WTC11 (cell line): ENCODE measurements around the gene CANX. TPM values are rescaled to one million over a fixed set of nuclear protein-coding genes. Genes with fewer than 3 reads are reported as not detected.

Source experiments
- ATAC-seq: fragments of 200-7000 bp; cut with Tn5 transposase; 2 replicates; pipeline ENCODE4 v1.10.0; 2021; ENCODE audit warnings: mild to moderate bottlenecking, moderate library complexity
- CTCF ChIA-PET: fragments of 300-600 bp; sonication (Branson Sonifier 250); formaldehyde crosslinking; loops from one replicate; lab custom pipeline; 2021; ENCODE audit warnings: antibody characterized with exemption; lab: Charles Lee
- POLR2A ChIA-PET: fragments of 350-600 bp; sonication (Branson Sonifier 250); formaldehyde crosslinking; loops from one replicate; lab custom pipeline; 2021; ENCODE audit warnings: antibody characterized with exemption; lab: Charles Lee
- DNase-seq: peaks from one replicate; pipeline ENCODE4 v3.0.0; 2021; ENCODE audit warnings: low spot score
- H3K27ac Mint-ChIP-seq: 2 replicates; pipeline ENCODE4 v1.8.0; 2021; ENCODE audit warnings: mixed read lengths
- H3K27me3 Mint-ChIP-seq: 2 replicates; pipeline ENCODE4 v1.8.0; 2021; ENCODE audit warnings: low read depth, mild to moderate bottlenecking, moderate library complexity, mixed read lengths
- H3K36me3 Mint-ChIP-seq: 2 replicates; pipeline ENCODE4 v1.8.0; 2021; ENCODE audit warnings: mixed read lengths
- H3K4me1 Mint-ChIP-seq: 2 replicates; pipeline ENCODE4 v1.8.0; 2022; ENCODE audit warnings: mixed read lengths
- H3K4me3 Mint-ChIP-seq: 2 replicates; pipeline ENCODE4 v1.8.0; 2021; ENCODE audit warnings: mild to moderate bottlenecking, moderate library complexity, mixed read lengths
- H3K9me3 Mint-ChIP-seq: 2 replicates; pipeline ENCODE4 v1.8.0; 2021; ENCODE audit warnings: mixed read lengths
- ATF1 ChIP-seq: sonication (generic); formaldehyde crosslinking; IDR thresholded peaks from 2 replicates; pipeline ENCODE4 v1.8.1; 2023; ENCODE audit warnings: mild to moderate bottlenecking, moderate library complexity, missing genetic modification reagents
- CTCF ChIP-seq: fragments of 200-600 bp; IDR thresholded peaks from 2 replicates; pipeline ENCODE4 v1.8.0; 2022; ENCODE audit warnings: antibody characterized with exemption
- E2F1 ChIP-seq: sonication (generic); formaldehyde crosslinking; IDR thresholded peaks from 2 replicates; pipeline ENCODE4 v1.8.0; 2022; ENCODE audit warnings: mild to moderate bottlenecking, missing genetic modification reagents
- ERG ChIP-seq: fragments of 250-450 bp; sonication (Bioruptor Pico); IDR thresholded peaks from 2 replicates; pipeline ENCODE4 v1.8.0; 2021; ENCODE audit warnings: mild to moderate bottlenecking
- FOXP4 ChIP-seq: sonication (generic); formaldehyde crosslinking; IDR thresholded peaks from 2 replicates; pipeline ENCODE4 v1.8.0; 2022; ENCODE audit warnings: mild to moderate bottlenecking, missing genetic modification reagents
- MLX ChIP-seq: sonication (generic); formaldehyde crosslinking; IDR thresholded peaks from 2 replicates; pipeline ENCODE4 v1.8.1; 2023; ENCODE audit warnings: mild to moderate bottlenecking, missing genetic modification reagents, moderate library complexity
- PRDM15 ChIP-seq: sonication (generic); formaldehyde crosslinking; IDR thresholded peaks from 2 replicates; pipeline ENCODE4 v1.8.0; 2022; ENCODE audit warnings: missing genetic modification reagents
- PRRX2 ChIP-seq: fragments of 250-450 bp; sonication (Bioruptor Pico); IDR thresholded peaks from 2 replicates; pipeline ENCODE4 v1.8.0; 2021; ENCODE audit warnings: mild to moderate bottlenecking
- RORB ChIP-seq: fragments of 250-450 bp; sonication (Bioruptor Pico); IDR thresholded peaks from 2 replicates; pipeline ENCODE4 v1.9.0; 2021; ENCODE audit warnings: mild to moderate bottlenecking
- SMAD3 ChIP-seq: sonication (generic); formaldehyde crosslinking; IDR thresholded peaks from 2 replicates; pipeline ENCODE4 v1.8.0; 2022; ENCODE audit warnings: missing genetic modification reagents, mild to moderate bottlenecking, borderline replicate concordance
- ZNF121 ChIP-seq: sonication (generic); formaldehyde crosslinking; IDR thresholded peaks from 2 replicates; pipeline ENCODE4 v1.8.0; 2023; ENCODE audit warnings: missing genetic modification reagents
- ZNF281 ChIP-seq: sonication (generic); formaldehyde crosslinking; IDR thresholded peaks from 2 replicates; pipeline ENCODE4 v1.8.0; 2023; ENCODE audit warnings: mild to moderate bottlenecking, missing genetic modification reagents
- ZNF512 ChIP-seq: sonication (generic); formaldehyde crosslinking; IDR thresholded peaks from 2 replicates; pipeline ENCODE4 v1.8.1; 2022; ENCODE audit warnings: missing genetic modification reagents, borderline replicate concordance
- ZSCAN18 ChIP-seq: fragments of 250-450 bp; sonication (Bioruptor Pico); IDR thresholded peaks from 2 replicates; pipeline ENCODE4 v2.1.2; 2022; ENCODE audit warnings: mild to moderate bottlenecking, moderate library complexity
- total RNA-seq: library from RNA; stranded (reverse); gene quantifications from 3 replicates; pipeline ENCODE4 v1.2.3, GENCODE V29; 2021

The CANX gene
- total RNA-seq, 1 experiment from 2014 or later = 611 TPM

GRCh38 chr5:179777909-179778308, 79.1 kb downstream of the CANX start:
- CTCF ChIA-PET = interaction anchor here (0.6 to 0.8 kb wide), 2 partner anchors 15 to 18 kb away, joined by 3 read pairs; no protein-coding TSS in a partner anchor
- Mint-ChIP-seq H3K9me3 (no peaks in the 10 kb centered on the region), H3K4me1 (no peaks in the 10 kb centered on the region), H3K27me3 (no peaks in the 10 kb centered on the region), H3K4me3 (no peak overlapping the region), H3K27ac (no peak overlapping the region)
- POLR2A ChIA-PET = no interaction called here
- ATAC-seq (no peak), DNase-seq (no peak)
- TF ChIP-seq ZNF512 (CRISPR knock-in tag) (no peak), E2F1 (CRISPR knock-in tag) (no peak), FOXP4 (no peak), CTCF (no peak), ZNF281 (CRISPR knock-in tag) (no peak), RORB (no peak), ZSCAN18 (CRISPR knock-in tag) (no peak), PRRX2 (CRISPR knock-in tag) (no peak), ZNF121 (CRISPR knock-in tag) (no peak), ATF1 (CRISPR knock-in tag) (no peak), SMAD3 (CRISPR knock-in tag) (no peak)
- TF ChIP-seq, all 79 proteins: peak for 0
- peaks cover 37% of the 10 kb centered on the region for H3K36me3 Mint-ChIP-seq

GRCh38 chr5:179778591-179778990, 79.8 kb downstream of the CANX start:
- POLR2A ChIA-PET = no interaction called here
- Mint-ChIP-seq H3K4me1 (no peaks in the 10 kb centered on the region), H3K36me3 (peaks cover 30% of the 10 kb centered on the region), H3K9me3 (no peaks in the 10 kb centered on the region), H3K4me3 (no peak overlapping the region), H3K27me3 (no peaks in the 10 kb centered on the region), H3K27ac (no peak overlapping the region)
- DNase-seq (no peak), ATAC-seq (no peak)
- CTCF ChIA-PET = no interaction called here
- no peak for TF ChIP-seq ATF1 (CRISPR knock-in tag)
- no peak for TF ChIP-seq ZNF281 (CRISPR knock-in tag)
- TF ChIP-seq ERG (CRISPR knock-in tag) = no peak
- TF ChIP-seq PRDM15 = no peak
- no peak for TF ChIP-seq MLX
